Psoas muscle (tissue), 8 donors: ENCODE data around the gene PHF14. TPM values are rescaled to one million over a fixed set of nuclear protein-coding genes. Genes with fewer than 3 reads are reported as not detected.
"Not testable (repeated sequence)": the region's sequence is repeated elsewhere in the genome, so short reads cannot be mapped to it uniquely, and the experiment has no call there.

Experiments used
- ATAC-seq, 4 donors: fragments of 200-7000 bp; cut with Tn5 transposase; one replicate each; pipeline ENCODE4 v1.9.1; 2020; ENCODE audit warnings: moderate library complexity in 3 of 4, mild to moderate bottlenecking in 2 of 4
- DNase-seq, 2 donors: peaks; one replicate each; pipeline ENCODE4 v3.0.0-alpha.2; 2020
- H3K27ac ChIP-seq: fragments of 200-600 bp; one replicate; pipeline ENCODE4 v1.8.0; 2022
- H3K27me3 ChIP-seq, 3 donors: fragments of 200-600 bp in 1 of 3; one replicate each; pipeline versions ENCODE4 v1.6.1 to v1.8.0; 2013 to 2022; ENCODE audit warnings: low read length in 2 of 3, mild to moderate bottlenecking in 2 of 3, moderate library complexity in 1 of 3; ENCODE audit not compliant: insufficient read depth in 3 of 3
- H3K36me3 ChIP-seq, 2 donors: fragments of 200-600 bp in 1 of 2; one replicate each; pipeline versions ENCODE4 v1.6.1 to v1.8.0; 2013 to 2022; ENCODE audit warnings: low read depth in 1 of 2, mild to moderate bottlenecking in 1 of 2, moderate library complexity in 1 of 2; ENCODE audit not compliant: insufficient read depth in 1 of 2
- H3K4me1 ChIP-seq: fragments of 200-600 bp; one replicate; pipeline ENCODE4 v1.8.0; 2022
- H3K4me3 ChIP-seq: fragments of 200-600 bp; one replicate; pipeline ENCODE4 v1.8.0; 2022; ENCODE audit warnings: mild to moderate bottlenecking
- H3K9me3 ChIP-seq: fragments of 200-600 bp; one replicate; pipeline ENCODE4 v1.8.0; 2022
- CTCF ChIP-seq: fragments of 200-600 bp; IDR thresholded peaks from one replicate; pipeline ENCODE4 v1.8.0; 2022; ENCODE audit warnings: antibody characterized with exemption
- WGBS, 3 donors: extraction: QIAGEN DNeasy Blood & Tissue Kit; methylation state at CpG; one replicate each; pipeline versions ENCODE4 v1.1.6 to v1.1.7; 2013; 5-methylcytosine and 5-hydroxymethylcytosine counted together
- intact Hi-C, 2 donors: fragments of 100-400 bp; cut with DNase I; formaldehyde crosslinking; loops; one replicate each; pipeline versions ENCODE4 v1.11.0 to v1.14.2; 2022
- polyA plus RNA-seq, 3 donors: library from polyadenylated mRNA; stranded (reverse); fragments of 200-250 nt; gene quantifications; one replicate each; pipeline ENCODE4 v1.2.3, GENCODE V29; 2013
- total RNA-seq, 4 donors: library from RNA; stranded (reverse); fragmentation: NEBNext Ultra II Directional in 2 of 4; extraction: Animal tissue kit (Norgen Biotek cat#: 25700) in 2 of 4; gene quantifications; one replicate each; pipeline versions ENCODE4 v1.2.1 to v1.2.4, GENCODE V29; 2021 to 2023
- donor health status: healthy with polysubstance abuse.
- donor health status: DM: no; HTN: no; CAD: no; lungs with moderate emphysema.
- donor health status: Bipolar disorder and iron deficiency.
- donor health status: healthy.
- donor health status: DM: yes; HTN: yes; CAD: no.
- donor health status: DM: no; HTN: no; CAD: no.
- donor health status: DM: no; HTN: no; CAD: no.
- donor health status: DM: yes; HTN: yes; CAD: no.

Gene PHF14
- total and polyA plus RNA-seq, 7 donors, result 10.8 to 17.8 (median 13.8) TPM

GRCh38 chr7:10950494-10950893 lies 23.2 kb upstream of the PHF14 start:
- Histone ChIP-seq H3K4me1 (no peaks in the 10 kb centered on the region), H3K9me3 (no peaks in the 10 kb centered on the region), H3K27me3 (no peaks in the 10 kb centered on the region), H3K27ac (no peak overlapping the region), H3K4me3 (no peak overlapping the region), H3K36me3 (no peaks in the 10 kb centered on the region)
- intact Hi-C loops, result no loop called here
- WGBS, 3 donors, result 65 to 77% (median 68%) methylated on average over 2 of the region's 2 CpGs
- no peak for TF ChIP-seq CTCF
- DNase-seq, result no peak
- no peak for ATAC-seq

GRCh38 chr7:10950974-10951578 lies 22.6 kb upstream of the PHF14 start:
- H3K27me3 ChIP-seq, H3K4me1 ChIP-seq, H3K4me3 ChIP-seq, intact Hi-C loops, DNase-seq, H3K36me3 ChIP-seq, ATAC-seq, H3K9me3 ChIP-seq, H3K27ac ChIP-seq: not testable (repeated sequence)
- WGBS, 3 donors, result 75 to 79% (median 77%) methylated on average over 4 of the region's 4 CpGs

GRCh38 chr7:10952588-10952987 lies 21.1 kb upstream of the PHF14 start:
- H3K27ac ChIP-seq, result no peak overlapping the region
- H3K36me3 ChIP-seq, result no peaks in the 10 kb centered on the region
- no peak overlapping the region for H3K4me3 ChIP-seq
- H3K27me3 ChIP-seq, result no peaks in the 10 kb centered on the region
- H3K4me1 ChIP-seq, result no peaks in the 10 kb centered on the region
- intact Hi-C loops, result no loop called here
- no peak for TF ChIP-seq CTCF
- no peak for ATAC-seq
- no peaks in the 10 kb centered on the region for H3K9me3 ChIP-seq
- DNase-seq, result no peak

GRCh38 chr7:10953078-10953750 lies 20.5 kb upstream of the PHF14 start:
- H3K4me1 ChIP-seq, ATAC-seq, DNase-seq, H3K4me3 ChIP-seq, H3K27me3 ChIP-seq, H3K9me3 ChIP-seq, intact Hi-C loops, H3K27ac ChIP-seq, H3K36me3 ChIP-seq: not testable (repeated sequence)
- 81 to 88% (median 83%) methylated on average over 4 of the region's 4 CpGs for WGBS, 3 donors

GRCh38 chr7:10956528-10956927 lies 17.1 kb upstream of the PHF14 start:
- Histone ChIP-seq H3K27me3 (no peaks in the 10 kb centered on the region), H3K9me3 (no peaks in the 10 kb centered on the region), H3K4me3 (no peak overlapping the region), H3K36me3 (no peaks in the 10 kb centered on the region), H3K4me1 (no peaks in the 10 kb centered on the region), H3K27ac (no peak overlapping the region)
- no peak for TF ChIP-seq CTCF
- no peak for ATAC-seq
- intact Hi-C loops, result no loop called here
- DNase-seq, result no peak
- 88 to 93% (median 88%) methylated on average over 4 of the region's 4 CpGs for WGBS, 3 donors

GRCh38 chr7:10960242-10960641 lies 13.4 kb upstream of the PHF14 start:
- intact Hi-C loops, H3K27me3 ChIP-seq, DNase-seq, H3K9me3 ChIP-seq, ATAC-seq, H3K4me3 ChIP-seq, H3K27ac ChIP-seq, H3K36me3 ChIP-seq, H3K4me1 ChIP-seq: not testable (repeated sequence)
- 83 to 91% (median 83%) methylated on average over 1 of the region's 1 CpG for WGBS, 3 donors

- DNase-seq, H3K36me3 ChIP-seq, H3K9me3 ChIP-seq, ATAC-seq, intact Hi-C loops, H3K27me3 ChIP-seq, H3K4me1 ChIP-seq, H3K4me3 ChIP-seq, H3K27ac ChIP-seq: not testable (repeated sequence)
- WGBS, 3 donors, result 91 to 97% (median 96%) methylated on average over 4 of the region's 4 CpGs
These were observed 8.7 kb upstream of the PHF14 start for GRCh38 chr7:10965016-10965415.
